Adrenal gland (tissue), 12 donors: ENCODE measurements around the gene FUCA2. TPM values are rescaled to one million over a fixed set of nuclear protein-coding genes. Genes with fewer than 3 reads are reported as not detected.

Experiments used
- DNase-seq, 7 donors: peaks; one replicate each; pipeline ENCODE4 v3.0.0-alpha.2; 2019 to 2020
- H3K27ac ChIP-seq, 5 donors: fragments of 200-600 bp; sonication (generic) in 4 of 5; 1 replicate in 3 of 5; 2 replicates in 2 of 5; pipeline versions ENCODE4 v1.5.1 to v1.8.0; 2016 to 2020; ENCODE audit warnings: mild to moderate bottlenecking in 1 of 5
- H3K27me3 ChIP-seq: fragments of 200-600 bp; 2 replicates; pipeline ENCODE4 v1.8.0; 2021
- H3K36me3 ChIP-seq, 2 donors: fragments of 200-600 bp; replicated peaks in 1 of 2; 1 replicate in 1 of 2; 2 replicates in 1 of 2; pipeline versions ENCODE4 v1.5.1 to v1.8.0; 2018 to 2022
- H3K4me1 ChIP-seq, 2 donors: fragments of 200-600 bp; replicated peaks in 1 of 2; 1 replicate in 1 of 2; 2 replicates in 1 of 2; pipeline versions ENCODE4 v1.5.1 to v1.8.0; 2018 to 2021
- H3K4me3 ChIP-seq, 4 donors: fragments of 200-600 bp; sonication (generic) in 3 of 4; one replicate each; pipeline ENCODE4 v1.5.1; 2016 to 2018
- H3K9me3 ChIP-seq, 3 donors: fragments of 200-600 bp; sonication (generic) in 1 of 3; replicated peaks in 1 of 3; 1 replicate in 2 of 3; 2 replicates in 1 of 3; pipeline versions ENCODE4 v1.5.1 to v1.8.0; 2016 to 2021
- CTCF ChIP-seq, 6 experiments: fragments of 450-650 bp in 4 of 6; fragments of 200-600 bp in 2 of 6; sonication (generic) in 1 of 6; IDR thresholded peaks; 1 replicate in 5 of 6; 2 replicates in 1 of 6; pipeline versions ENCODE4 v1.5.1 to v1.8.0; 2016 to 2021; ENCODE audit warnings: antibody characterized with exemption in 6 of 6, mild to moderate bottlenecking in 2 of 6, moderate library complexity in 1 of 6
- POLR2A ChIP-seq, 2 donors: fragments of 450-650 bp; IDR thresholded peaks; one replicate each; pipeline ENCODE4 v1.6.1; 2017; ENCODE audit warnings: antibody characterized with exemption in 2 of 2, mild to moderate bottlenecking in 2 of 2, moderate library complexity in 1 of 2
- WGBS, 4 donors: extraction: QIAGEN DNeasy Blood & Tissue Kit in 2 of 4; methylation state at CpG; one replicate each; pipeline versions ENCODE4 v1.1.5 to v1.1.7; 2013 to 2017; 5-methylcytosine and 5-hydroxymethylcytosine counted together
- intact Hi-C, 2 donors: fragments of 100-400 bp; cut with DNase I; formaldehyde crosslinking; loops; one replicate each; pipeline versions ENCODE4 v1.14.1 to v1.15.0; 2022 to 2023
- polyA plus RNA-seq, 3 donors: library from polyadenylated mRNA; stranded (reverse); fragments of 200-250 nt in 2 of 3; fragments of 350-450 nt in 1 of 3; fragmentation: Illumina TruSeq in 1 of 3; extraction: RNeasy Lipid Tissue Mini Kit (QIAGEN cat#74804) in 1 of 3; gene quantifications; one replicate each; pipeline ENCODE4 v1.2.3, GENCODE V29; 2013 to 2014
- total RNA-seq, 9 donors: library from RNA; depleted of rRNA in 4 of 9; stranded (reverse); fragments of >200 nt in 4 of 9; fragments of 120-200 nt in 1 of 9; fragmentation: NEBNext Ultra II Directional in 1 of 9; extraction: Animal tissue kit (Norgen Biotek cat#: 25700) in 1 of 9; gene quantifications; one replicate each; pipeline versions ENCODE4 v1.1.0 to v1.2.4, GENCODE V29; 2013 to 2023
- donor health status: healthy with polysubstance abuse.
- donor health status: Bipolar disorder and iron deficiency.
- donor health status: DM: yes; HTN: yes; CAD: no.
- donor health status: DM: no; HTN: no; CAD: no.
- donor health status: DM: no; HTN: no; CAD: no.
- donor health status: DM: yes; HTN: yes; CAD: no.

The FUCA2 gene
- total and polyA plus RNA-seq, 12 donors = 28.8 to 120 (median 70.7) TPM

GRCh38 chr6:143545165-143545564, 33.6 kb upstream of the FUCA2 start:
- Histone ChIP-seq H3K4me1 (no peaks in the 10 kb centered on the region), H3K27me3 (no peaks in the 10 kb centered on the region), H3K27ac (no peak overlapping the region), H3K36me3 (no peaks in the 10 kb centered on the region), H3K4me3 (no peak overlapping the region), H3K9me3 (no peaks in the 10 kb centered on the region)
- intact Hi-C loops = no loop called here
- 80 to 90% (median 84%) methylated on average over 2 of the region's 2 CpGs for WGBS, 4 donors
- DNase-seq = no peak
- TF ChIP-seq POLR2A (IDR thresholded peaks at IDR 0.05) = no peak
- TF ChIP-seq CTCF (IDR thresholded peaks at IDR 0.05) = no peak

DNA sequence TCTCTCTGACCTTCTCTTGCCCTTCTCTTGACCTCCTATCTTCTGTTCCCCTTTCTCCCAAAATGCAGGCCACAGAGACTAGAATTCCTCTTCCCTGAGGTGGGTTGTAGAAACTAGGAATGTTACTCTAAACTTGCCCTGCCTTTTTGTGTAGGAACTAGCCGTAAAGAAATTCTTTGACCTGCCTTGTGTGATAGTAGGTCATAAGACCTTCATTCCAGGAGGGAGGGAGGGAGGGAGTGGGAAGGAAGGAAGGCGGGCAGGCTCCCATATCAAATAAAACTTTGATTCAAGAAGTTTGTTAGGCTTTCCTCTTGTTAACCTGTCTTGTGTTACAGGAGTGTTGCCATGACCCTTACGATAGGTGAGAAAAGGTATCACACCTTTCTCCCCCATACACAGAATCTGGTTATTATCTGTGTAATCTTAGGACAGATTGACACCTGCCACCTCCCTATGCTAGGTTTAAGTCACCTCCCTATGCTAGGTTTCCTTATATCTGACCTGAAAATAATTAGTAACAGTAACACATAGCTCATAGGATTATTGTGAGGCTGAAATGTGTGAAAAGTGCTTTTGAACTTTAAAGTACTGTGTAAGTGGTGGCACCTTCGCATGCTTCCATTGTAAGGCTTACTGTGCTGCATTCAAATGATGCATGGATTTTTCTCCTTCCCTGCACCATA, 32.6 kb upstream of the FUCA2 start:
- H3K4me1 ChIP-seq = no peaks in the 10 kb centered on the region
- H3K27ac ChIP-seq = no peak overlapping the region
- DNase-seq = no peak
- TF ChIP-seq POLR2A (IDR thresholded peaks at IDR 0.05) (no peak), CTCF (IDR thresholded peaks at IDR 0.05) (no peak)
- no peaks in the 10 kb centered on the region for H3K36me3 ChIP-seq
- intact Hi-C loops = no loop called here
- H3K27me3 ChIP-seq = no peaks in the 10 kb centered on the region
- H3K4me3 ChIP-seq = no peak overlapping the region
- no peaks in the 10 kb centered on the region for H3K9me3 ChIP-seq
- WGBS, 4 donors = 83 to 89% (median 85%) methylated on average over 4 of the region's 4 CpGs

GRCh38 chr6:143543435-143543834, 31.9 kb upstream of the FUCA2 start:
- Histone ChIP-seq H3K4me1 (no peaks in the 10 kb centered on the region), H3K4me3 (no peak overlapping the region), H3K27ac (no peak overlapping the region), H3K36me3 (no peaks in the 10 kb centered on the region), H3K27me3 (no peaks in the 10 kb centered on the region), H3K9me3 (no peaks in the 10 kb centered on the region)
- no peak for DNase-seq
- intact Hi-C loops = no loop called here
- no peak for TF ChIP-seq CTCF (IDR thresholded peaks at IDR 0.05)
- TF ChIP-seq POLR2A (IDR thresholded peaks at IDR 0.05) = no peak
- WGBS, 4 donors = 65 to 83% (median 70%) methylated on average over 1 of the region's 1 CpG

GRCh38 chr6:143542888-143543287, 31.4 kb upstream of the FUCA2 start:
- TF ChIP-seq POLR2A (IDR thresholded peaks at IDR 0.05) (no peak), CTCF (IDR thresholded peaks at IDR 0.05) (no peak)
- H3K27me3 ChIP-seq = no peaks in the 10 kb centered on the region
- intact Hi-C loops = no loop called here

More at GRCh38 chr6:143542888-143543287, 31.4 kb upstream of the FUCA2 start:
- peaks cover 0 to 2% of the 10 kb centered on the region in 2 donors for H3K4me1 ChIP-seq
- no peak for DNase-seq
- 88 to 100% (median 94%) methylated on average over 2 of the region's 2 CpGs for WGBS, 4 donors
- H3K27ac ChIP-seq = no peak overlapping the region
- H3K36me3 ChIP-seq = no peaks in the 10 kb centered on the region
- H3K4me3 ChIP-seq = no peak overlapping the region
- no peaks in the 10 kb centered on the region for H3K9me3 ChIP-seq
